HG03025 (cell line): ENCODE results near the gene UPP1.
"Not testable (repeated sequence)": the region's sequence is repeated elsewhere in the genome, so short reads cannot be mapped to it uniquely, and the experiment has no call there.

Experiments
- ATAC-seq: cut with Tn5 transposase; IDR thresholded peaks from one replicate; pipeline ENCODE4 v1.9.1; 2021; ENCODE audit warnings: mild to moderate bottlenecking, moderate library complexity; ENCODE audit not compliant: unreplicated experiment, low FRiP score

UPP1 gene

GRCh38 chr7:48089046-48090003 is at the start of gene UPP1:
Gene UPP1, plus strand, starts transcription at chr7:48089265. Its CDS starts 5,519 bp downstream, at chr7:48094784.
- ATAC-seq: peak; percentile 51

- no peak for ATAC-seq
These were observed 48.0 kb upstream of the UPP1 start for GRCh38 chr7:48040944-48041652.

GRCh38 chr7:48041653-48041970 is 47.5 kb upstream of the UPP1 start:
- ATAC-seq: no peak

- ATAC-seq: no peak
These were observed 46.8 kb upstream of the UPP1 start for GRCh38 chr7:48042216-48042615.

GRCh38 chr7:48042636-48043035 is 46.4 kb upstream of the UPP1 start:
- no peak for ATAC-seq

- ATAC-seq: no peak
These were observed 43.8 kb upstream of the UPP1 start for GRCh38 chr7:48045195-48045765.

GRCh38 chr7:48046458-48046857 is 42.6 kb upstream of the UPP1 start:
- no peak for ATAC-seq

- ATAC-seq: no peak
These were observed 41.0 kb upstream of the UPP1 start for GRCh38 chr7:48048113-48048512.

GRCh38 chr7:48049850-48050249 is 39.2 kb upstream of the UPP1 start:
- no peak for ATAC-seq

- ATAC-seq: no peak
These were observed 36.3 kb upstream of the UPP1 start for GRCh38 chr7:48052748-48053147.

GRCh38 chr7:48053736-48054135 is 35.3 kb upstream of the UPP1 start:
- ATAC-seq: no peak

- ATAC-seq: no peak
These were observed 30.1 kb upstream of the UPP1 start for GRCh38 chr7:48058990-48059389.

- no peak for ATAC-seq
These were observed 29.4 kb upstream of the UPP1 start for GRCh38 chr7:48059706-48060105.

GRCh38 chr7:48063985-48064384 is 25.1 kb upstream of the UPP1 start:
- no peak for ATAC-seq

- no peak for ATAC-seq
These were observed 21.6 kb upstream of the UPP1 start for GRCh38 chr7:48067475-48067874.

- ATAC-seq: no peak
These were observed 14.8 kb upstream of the UPP1 start for GRCh38 chr7:48074204-48074654.

- no peak for ATAC-seq
These were observed 11.6 kb upstream of the UPP1 start for GRCh38 chr7:48077423-48077822.

GRCh38 chr7:48078470-48078869 is 10.6 kb upstream of the UPP1 start:
- no peak for ATAC-seq

- ATAC-seq: not testable (repeated sequence)
These were observed 6.7 kb upstream of the UPP1 start for GRCh38 chr7:48082378-48082777.

- ATAC-seq: no peak
These were observed 5.8 kb upstream of the UPP1 start for GRCh38 chr7:48083114-48083830.
